GM12872 (cell line): ENCODE results near the gene SERINC5.

Source experiments
- TF ChIP-seq, protein P1 (sequence below): IDR thresholded peaks from 3 replicates; pipeline ENCODE4 v1.5.1; 2011; ENCODE audit warnings: low read depth, mild to moderate bottlenecking, low read length, moderate library complexity; ENCODE audit not compliant: insufficient read depth

SERINC5 gene

DNA sequence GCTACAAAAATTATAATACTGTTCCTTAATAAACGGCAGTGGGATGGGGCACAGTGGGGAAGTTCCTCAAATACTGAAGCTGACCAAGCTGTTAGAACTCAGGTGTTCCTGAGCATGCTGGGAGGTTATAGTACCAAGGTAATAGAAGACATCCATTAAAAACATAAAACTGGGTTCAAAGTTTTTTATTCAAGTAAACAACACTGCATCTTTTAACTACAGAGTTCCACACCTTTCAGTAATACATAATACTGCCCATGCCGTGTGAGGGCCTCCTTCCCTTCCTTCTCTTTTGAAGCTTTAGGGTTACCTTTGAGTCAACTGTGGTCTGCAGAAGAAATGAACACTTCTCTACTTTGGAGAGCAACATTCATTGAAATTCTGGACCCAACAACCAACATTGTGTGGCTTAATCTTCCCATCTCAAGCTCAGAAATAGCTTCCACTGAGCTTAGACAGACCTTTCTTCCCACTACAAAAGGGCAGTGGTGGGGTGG, 43.6 kb downstream of the SERINC5 start:
- TF ChIP-seq, protein P1, sequence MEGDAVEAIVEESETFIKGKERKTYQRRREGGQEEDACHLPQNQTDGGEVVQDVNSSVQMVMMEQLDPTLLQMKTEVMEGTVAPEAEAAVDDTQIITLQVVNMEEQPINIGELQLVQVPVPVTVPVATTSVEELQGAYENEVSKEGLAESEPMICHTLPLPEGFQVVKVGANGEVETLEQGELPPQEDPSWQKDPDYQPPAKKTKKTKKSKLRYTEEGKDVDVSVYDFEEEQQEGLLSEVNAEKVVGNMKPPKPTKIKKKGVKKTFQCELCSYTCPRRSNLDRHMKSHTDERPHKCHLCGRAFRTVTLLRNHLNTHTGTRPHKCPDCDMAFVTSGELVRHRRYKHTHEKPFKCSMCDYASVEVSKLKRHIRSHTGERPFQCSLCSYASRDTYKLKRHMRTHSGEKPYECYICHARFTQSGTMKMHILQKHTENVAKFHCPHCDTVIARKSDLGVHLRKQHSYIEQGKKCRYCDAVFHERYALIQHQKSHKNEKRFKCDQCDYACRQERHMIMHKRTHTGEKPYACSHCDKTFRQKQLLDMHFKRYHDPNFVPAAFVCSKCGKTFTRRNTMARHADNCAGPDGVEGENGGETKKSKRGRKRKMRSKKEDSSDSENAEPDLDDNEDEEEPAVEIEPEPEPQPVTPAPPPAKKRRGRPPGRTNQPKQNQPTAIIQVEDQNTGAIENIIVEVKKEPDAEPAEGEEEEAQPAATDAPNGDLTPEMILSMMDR: no peak

DNA sequence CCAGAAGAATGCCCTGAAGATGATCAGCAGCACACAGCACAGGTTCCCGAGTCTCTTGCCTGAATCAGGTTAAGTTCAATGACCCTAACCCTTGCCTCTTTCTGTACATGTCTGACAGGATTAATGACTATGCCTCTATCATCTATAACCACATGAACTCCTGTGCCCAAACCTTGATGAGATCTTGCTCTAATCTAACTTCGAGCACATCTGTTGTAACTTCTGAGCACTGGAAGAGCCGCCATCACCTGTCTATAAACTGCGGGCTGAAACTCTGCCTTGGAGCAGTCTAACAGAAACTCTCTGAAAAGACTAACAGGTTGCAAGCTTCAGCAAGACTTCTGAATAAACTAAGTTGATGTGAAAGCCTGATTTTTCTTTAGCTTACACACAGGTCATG, 44.5 kb downstream of the SERINC5 start:
- TF ChIP-seq, protein P1: no peak

DNA sequence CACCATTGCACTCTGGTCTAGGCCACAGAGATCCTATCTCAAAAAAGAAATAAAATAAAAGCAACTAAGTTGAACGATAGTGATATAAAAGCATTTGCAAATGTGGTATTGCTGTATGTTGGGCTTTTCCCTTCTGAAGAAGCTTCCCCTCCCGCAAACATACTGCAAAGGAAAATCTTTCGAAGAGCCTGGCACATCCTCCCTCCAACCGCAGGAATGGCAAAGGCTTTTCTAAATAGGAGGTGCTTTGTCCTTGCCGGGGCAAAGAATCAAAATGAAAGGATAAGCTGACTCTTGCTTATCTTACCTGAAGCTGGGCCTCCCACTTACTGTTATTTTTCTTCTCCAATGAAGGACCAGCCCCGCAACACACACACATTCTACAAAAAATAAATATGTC, 45.8 kb downstream of the SERINC5 start:
- TF ChIP-seq, protein P1: no peak

DNA sequence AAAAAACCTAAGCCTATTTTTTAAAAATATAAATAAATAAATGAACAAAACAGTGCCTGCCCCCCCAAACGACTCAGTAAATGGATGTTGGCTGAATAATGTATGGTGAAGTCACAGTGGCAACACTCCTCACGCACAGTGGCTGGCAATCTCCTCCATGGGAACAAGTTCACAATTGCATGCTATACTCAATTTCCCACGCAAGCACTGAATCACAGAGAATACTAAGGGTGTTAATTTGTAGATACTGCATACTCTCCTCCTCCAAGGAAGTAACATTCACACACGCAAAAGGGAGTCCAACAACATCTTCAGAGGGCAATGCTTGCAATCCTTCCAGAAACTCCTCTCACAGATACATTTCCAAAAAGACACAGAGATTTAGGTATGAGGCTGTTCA, 47.5 kb downstream of the SERINC5 start:
- TF ChIP-seq, protein P1: no peak

DNA sequence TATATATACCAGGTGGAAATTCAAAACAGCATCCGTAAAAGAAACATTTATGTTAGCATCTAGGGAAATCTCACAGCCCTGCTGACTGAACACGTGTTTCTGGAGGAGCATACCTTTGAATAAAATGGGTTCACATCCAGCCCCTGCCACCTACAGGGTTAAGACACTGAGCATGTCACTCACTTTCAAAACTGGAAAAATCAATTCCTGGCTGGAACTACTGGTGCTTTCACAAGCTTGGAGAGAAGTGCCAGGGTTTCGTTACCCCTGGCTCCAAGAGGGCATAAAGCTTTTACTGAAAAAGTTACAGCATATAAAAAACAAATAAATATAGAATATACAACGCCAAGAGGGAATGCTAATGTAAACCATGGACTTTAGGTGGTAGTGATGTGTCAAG, 48.0 kb downstream of the SERINC5 start:
- TF ChIP-seq, protein P1: no peak

DNA sequence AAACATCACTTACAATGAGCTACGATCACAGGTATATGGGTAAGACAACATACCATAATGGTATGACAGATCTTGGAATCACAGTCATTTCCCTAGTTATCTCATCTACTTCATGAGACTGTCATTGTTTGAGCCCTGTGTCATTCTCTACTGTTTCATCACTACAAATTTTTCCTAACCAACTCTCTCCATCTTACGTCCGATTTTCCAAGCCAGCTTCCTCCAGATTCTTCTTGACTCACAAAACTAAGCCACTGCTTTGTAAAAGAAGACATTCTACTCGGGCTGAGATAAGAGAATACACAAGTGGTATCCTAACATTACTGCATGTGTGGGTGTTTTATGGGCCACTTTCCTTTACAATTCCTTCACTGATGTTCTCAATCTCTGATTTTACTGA, 49.6 kb downstream of the SERINC5 start:
- TF ChIP-seq, protein P1: no peak

DNA sequence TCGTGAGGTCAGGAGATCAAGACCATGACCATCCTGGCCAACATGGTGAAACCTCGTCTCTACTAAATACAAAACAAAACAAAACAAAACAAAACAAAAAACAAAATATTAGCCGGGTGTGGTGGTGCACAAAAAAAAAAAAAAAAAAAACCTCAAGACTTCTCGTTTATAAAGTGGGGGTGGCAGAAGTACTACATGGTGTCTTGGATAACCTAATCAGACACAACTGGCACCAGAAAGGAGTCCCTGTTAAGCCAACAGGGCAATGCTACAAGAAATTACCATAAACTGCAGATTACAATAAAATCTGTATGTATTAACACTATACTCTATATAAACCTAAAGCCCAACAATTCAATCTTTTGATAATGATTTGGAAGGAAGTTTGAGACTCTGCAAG, 50.0 kb downstream of the SERINC5 start:
- TF ChIP-seq, protein P1: no peak
